ENCODE data around the gene PTBP3.
"Not testable (repeated sequence)": the region's sequence is repeated elsewhere in the genome, so short reads cannot be mapped to it uniquely, and the experiment has no call there.

PTBP3 gene

DNA sequence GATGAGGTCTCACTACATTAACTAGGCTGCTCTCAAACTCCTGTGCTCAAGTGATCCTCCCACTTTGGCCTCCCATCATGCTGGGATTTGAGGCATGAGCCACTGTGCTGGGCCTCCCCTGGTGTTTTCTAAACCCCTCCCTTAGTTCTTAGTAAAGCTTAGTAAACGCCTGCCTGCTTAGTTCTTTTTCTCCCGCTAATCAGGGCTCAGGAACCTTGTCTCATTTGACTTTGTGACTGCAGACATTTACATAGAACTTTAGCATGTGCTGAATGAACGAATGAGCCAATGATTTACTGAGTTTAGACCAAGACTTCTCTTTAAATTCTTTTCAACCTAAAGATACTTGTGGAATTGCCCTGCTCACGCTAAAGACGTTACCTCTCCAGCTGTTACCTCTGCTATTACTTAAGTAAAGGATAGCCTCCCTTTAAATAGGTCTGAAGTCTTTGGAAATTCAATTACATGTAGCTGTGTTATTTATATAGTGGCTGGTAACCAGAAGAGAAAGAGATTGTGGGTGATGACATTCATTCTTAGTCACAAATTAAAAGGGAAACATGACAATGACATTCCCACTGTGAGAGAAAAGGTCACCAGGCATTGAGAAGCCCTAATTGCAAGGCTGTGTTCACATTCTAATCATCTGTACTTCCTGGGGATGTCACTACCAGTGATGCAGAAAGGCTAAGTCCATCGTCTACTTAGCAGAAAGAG lies 139.7 kb downstream of the PTBP3 start:
- H3K4me3 ChIP-seq (ENCODE audit: low read depth, low read length), result no peak overlapping the region
- TF ChIP-seq, protein P1, sequence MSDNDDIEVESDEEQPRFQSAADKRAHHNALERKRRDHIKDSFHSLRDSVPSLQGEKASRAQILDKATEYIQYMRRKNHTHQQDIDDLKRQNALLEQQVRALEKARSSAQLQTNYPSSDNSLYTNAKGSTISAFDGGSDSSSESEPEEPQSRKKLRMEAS (IDR thresholded peaks at IDR 0.05; ENCODE audit: low read depth, low read length), result no peak
- TF ChIP-seq MYC (IDR thresholded peaks at IDR 0.05; ENCODE audit: low read depth, low read length) (no peak), POLR2A (IDR thresholded peaks at IDR 0.05; ENCODE audit: extremely low read depth, insufficient read length) (no peak)
- TF ChIP-seq, protein P2, sequence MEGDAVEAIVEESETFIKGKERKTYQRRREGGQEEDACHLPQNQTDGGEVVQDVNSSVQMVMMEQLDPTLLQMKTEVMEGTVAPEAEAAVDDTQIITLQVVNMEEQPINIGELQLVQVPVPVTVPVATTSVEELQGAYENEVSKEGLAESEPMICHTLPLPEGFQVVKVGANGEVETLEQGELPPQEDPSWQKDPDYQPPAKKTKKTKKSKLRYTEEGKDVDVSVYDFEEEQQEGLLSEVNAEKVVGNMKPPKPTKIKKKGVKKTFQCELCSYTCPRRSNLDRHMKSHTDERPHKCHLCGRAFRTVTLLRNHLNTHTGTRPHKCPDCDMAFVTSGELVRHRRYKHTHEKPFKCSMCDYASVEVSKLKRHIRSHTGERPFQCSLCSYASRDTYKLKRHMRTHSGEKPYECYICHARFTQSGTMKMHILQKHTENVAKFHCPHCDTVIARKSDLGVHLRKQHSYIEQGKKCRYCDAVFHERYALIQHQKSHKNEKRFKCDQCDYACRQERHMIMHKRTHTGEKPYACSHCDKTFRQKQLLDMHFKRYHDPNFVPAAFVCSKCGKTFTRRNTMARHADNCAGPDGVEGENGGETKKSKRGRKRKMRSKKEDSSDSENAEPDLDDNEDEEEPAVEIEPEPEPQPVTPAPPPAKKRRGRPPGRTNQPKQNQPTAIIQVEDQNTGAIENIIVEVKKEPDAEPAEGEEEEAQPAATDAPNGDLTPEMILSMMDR (IDR thresholded peaks at IDR 0.05; ENCODE audit: low read depth, low read length), result no peak
- no peak for DNase-seq (ENCODE audit: low read depth)

DNA sequence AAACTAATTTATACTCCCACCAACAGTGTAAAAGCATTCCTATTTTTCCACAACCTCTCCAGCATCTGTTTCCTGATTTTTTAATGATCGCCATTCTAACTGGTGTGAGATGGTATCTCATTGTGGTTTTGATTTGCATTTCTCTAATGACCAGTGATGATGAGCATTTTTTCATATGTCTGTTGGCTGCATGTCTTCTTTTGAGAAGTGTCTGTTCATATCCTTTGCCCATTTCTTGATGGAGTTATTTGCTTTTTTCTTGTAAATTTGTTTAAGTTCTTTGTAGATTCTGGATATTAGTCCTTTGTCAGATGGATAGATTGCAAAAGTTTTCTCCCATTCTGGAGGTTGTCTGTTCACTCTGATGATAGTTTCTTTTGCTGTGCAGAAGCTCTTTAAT lies 143.1 kb downstream of the PTBP3 start:
- not testable (repeated sequence) for H3K4me3 ChIP-seq (ENCODE audit: low read depth, low read length); DNase-seq (ENCODE audit: low read depth)

DNA sequence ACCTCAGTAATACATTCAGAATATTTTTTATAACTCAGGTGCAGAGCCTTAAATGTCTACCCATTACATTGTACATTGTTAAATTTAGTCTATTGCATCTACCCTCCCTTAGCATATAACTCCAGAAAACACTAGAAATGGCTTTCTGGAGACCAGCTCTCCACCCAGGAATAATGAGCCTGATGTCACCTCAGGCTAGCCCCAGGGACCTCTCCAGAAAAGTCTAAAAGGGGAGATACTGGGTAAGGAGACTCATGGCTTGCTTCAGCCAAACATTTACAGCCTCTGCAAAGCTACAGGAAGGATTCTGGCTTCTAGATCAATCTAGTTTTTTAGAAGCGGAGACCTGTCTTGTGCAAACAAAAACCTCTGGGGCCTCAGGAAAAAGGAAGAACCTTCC lies 144.5 kb downstream of the PTBP3 start:
- DNase-seq (ENCODE audit: low read depth), result no peak
- no peak overlapping the region for H3K4me3 ChIP-seq (ENCODE audit: low read depth, low read length)
- TF ChIP-seq POLR2A (IDR thresholded peaks at IDR 0.05; ENCODE audit: extremely low read depth, insufficient read length) (no peak), MYC (IDR thresholded peaks at IDR 0.05; ENCODE audit: low read depth, low read length) (no peak)
- TF ChIP-seq, protein P1 (IDR thresholded peaks at IDR 0.05; ENCODE audit: low read depth, low read length), result no peak
- TF ChIP-seq, protein P2 (IDR thresholded peaks at IDR 0.05; ENCODE audit: low read depth, low read length), result no peak

DNA sequence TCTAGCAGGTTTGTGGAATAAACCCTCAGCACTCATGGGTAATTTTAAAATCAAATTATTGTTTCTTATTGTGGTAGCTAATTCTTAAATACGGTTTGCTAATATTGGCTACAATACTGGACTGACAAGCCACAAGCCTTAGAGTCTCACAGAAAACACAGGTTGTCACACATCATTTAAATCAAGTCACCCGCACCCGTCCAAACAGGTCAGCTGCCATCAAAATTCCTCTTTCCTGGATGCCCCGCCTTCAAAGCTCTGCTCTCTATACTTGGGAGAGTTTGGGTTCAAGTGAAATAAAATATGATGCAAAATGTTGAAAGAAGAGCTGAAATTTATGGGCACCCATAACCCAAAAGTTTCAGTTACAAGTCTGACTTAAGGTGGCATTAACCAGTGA lies 146.0 kb downstream of the PTBP3 start:
- TF ChIP-seq, protein P1 (IDR thresholded peaks at IDR 0.05; ENCODE audit: low read depth, low read length), result no peak
- no peak for TF ChIP-seq MYC (IDR thresholded peaks at IDR 0.05; ENCODE audit: low read depth, low read length)
- TF ChIP-seq POLR2A (IDR thresholded peaks at IDR 0.05; ENCODE audit: extremely low read depth, insufficient read length), result no peak
- TF ChIP-seq, protein P2 (IDR thresholded peaks at IDR 0.05; ENCODE audit: low read depth, low read length), result no peak
- H3K4me3 ChIP-seq (ENCODE audit: low read depth, low read length), result no peak overlapping the region

DNA sequence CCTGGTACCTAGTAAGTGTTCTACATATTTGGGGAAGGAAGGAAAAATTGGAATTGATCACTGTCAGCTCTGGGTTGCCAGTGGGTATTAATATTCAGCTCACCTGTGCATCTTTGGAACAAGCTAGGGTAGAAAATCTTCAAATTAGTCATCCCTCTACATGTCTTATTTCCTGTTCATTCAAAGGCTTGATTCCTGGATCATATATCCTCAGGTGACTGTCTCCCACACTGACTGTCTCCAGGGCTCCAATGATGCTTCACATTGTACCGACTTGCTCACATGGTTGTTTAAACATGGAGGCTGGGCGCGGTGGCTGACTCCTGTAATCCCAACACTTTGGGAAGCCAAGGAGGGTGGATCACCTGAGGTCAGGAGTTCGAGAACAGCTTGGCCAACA lies 146.7 kb downstream of the PTBP3 start:
- no peak for DNase-seq (ENCODE audit: low read depth)
- TF ChIP-seq, protein P2 (IDR thresholded peaks at IDR 0.05; ENCODE audit: low read depth, low read length), result no peak
- TF ChIP-seq MYC (IDR thresholded peaks at IDR 0.05; ENCODE audit: low read depth, low read length) (no peak), POLR2A (IDR thresholded peaks at IDR 0.05; ENCODE audit: extremely low read depth, insufficient read length) (no peak)
- TF ChIP-seq, protein P1 (IDR thresholded peaks at IDR 0.05; ENCODE audit: low read depth, low read length), result no peak
- no peak overlapping the region for H3K4me3 ChIP-seq (ENCODE audit: low read depth, low read length)

More for the DNA sequence above, 146.0 kb downstream of the PTBP3 start:
- no peak for DNase-seq (ENCODE audit: low read depth)

DNA sequence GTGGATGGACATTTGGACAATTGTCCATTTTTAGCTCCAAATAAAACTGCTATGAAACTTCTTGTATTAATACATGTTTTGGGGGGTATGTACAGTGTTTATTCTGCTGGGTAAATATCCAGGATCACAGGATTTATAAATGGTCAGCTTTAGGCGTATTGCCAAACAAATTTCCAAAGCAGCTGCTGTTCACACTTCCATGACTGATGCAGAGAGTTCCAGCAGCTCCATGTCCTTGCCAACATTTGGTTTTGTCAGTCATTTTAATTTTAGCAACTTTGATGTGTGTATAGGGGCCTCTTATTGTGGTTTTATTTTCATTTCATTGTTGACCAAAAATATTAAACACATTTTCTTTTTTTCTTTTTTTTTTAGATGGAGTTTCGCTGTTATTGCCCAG lies 148.5 kb downstream of the PTBP3 start:
- TF ChIP-seq, protein P2 (IDR thresholded peaks at IDR 0.05; ENCODE audit: low read depth, low read length), result no peak
- TF ChIP-seq, protein P1 (IDR thresholded peaks at IDR 0.05; ENCODE audit: low read depth, low read length), result no peak
- TF ChIP-seq POLR2A (IDR thresholded peaks at IDR 0.05; ENCODE audit: extremely low read depth, insufficient read length) (no peak), MYC (IDR thresholded peaks at IDR 0.05; ENCODE audit: low read depth, low read length) (no peak)
- no peak for DNase-seq (ENCODE audit: low read depth)

More for the DNA sequence above, 148.5 kb downstream of the PTBP3 start:
- H3K4me3 ChIP-seq (ENCODE audit: low read depth, low read length), result no peak overlapping the region

Measured in NB4 (cell line).